Adrenal gland (tissue), 5 donors: ENCODE results near the gene TCF4.

Source experiments
- POLR2A ChIP-seq, 2 donors: fragments of 450-650 bp; IDR thresholded peaks; one replicate each; pipeline ENCODE4 v1.6.1; 2017; ENCODE audit warnings: antibody characterized with exemption in 2 of 2, mild to moderate bottlenecking in 2 of 2, moderate library complexity in 1 of 2
- TF ChIP-seq, protein P1 (sequence below), 6 experiments: fragments of 450-650 bp in 4 of 6; fragments of 200-600 bp in 2 of 6; sonication (generic) in 1 of 6; IDR thresholded peaks; 1 replicate in 5 of 6; 2 replicates in 1 of 6; pipeline versions ENCODE4 v1.5.1 to v1.8.0; 2016 to 2021; ENCODE audit warnings: antibody characterized with exemption in 6 of 6, mild to moderate bottlenecking in 2 of 6, moderate library complexity in 1 of 6
- donor health status: DM: no; HTN: no; CAD: no.

- TF ChIP-seq, protein P1, sequence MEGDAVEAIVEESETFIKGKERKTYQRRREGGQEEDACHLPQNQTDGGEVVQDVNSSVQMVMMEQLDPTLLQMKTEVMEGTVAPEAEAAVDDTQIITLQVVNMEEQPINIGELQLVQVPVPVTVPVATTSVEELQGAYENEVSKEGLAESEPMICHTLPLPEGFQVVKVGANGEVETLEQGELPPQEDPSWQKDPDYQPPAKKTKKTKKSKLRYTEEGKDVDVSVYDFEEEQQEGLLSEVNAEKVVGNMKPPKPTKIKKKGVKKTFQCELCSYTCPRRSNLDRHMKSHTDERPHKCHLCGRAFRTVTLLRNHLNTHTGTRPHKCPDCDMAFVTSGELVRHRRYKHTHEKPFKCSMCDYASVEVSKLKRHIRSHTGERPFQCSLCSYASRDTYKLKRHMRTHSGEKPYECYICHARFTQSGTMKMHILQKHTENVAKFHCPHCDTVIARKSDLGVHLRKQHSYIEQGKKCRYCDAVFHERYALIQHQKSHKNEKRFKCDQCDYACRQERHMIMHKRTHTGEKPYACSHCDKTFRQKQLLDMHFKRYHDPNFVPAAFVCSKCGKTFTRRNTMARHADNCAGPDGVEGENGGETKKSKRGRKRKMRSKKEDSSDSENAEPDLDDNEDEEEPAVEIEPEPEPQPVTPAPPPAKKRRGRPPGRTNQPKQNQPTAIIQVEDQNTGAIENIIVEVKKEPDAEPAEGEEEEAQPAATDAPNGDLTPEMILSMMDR (IDR thresholded peaks at IDR 0.05): no peak
- no peak for TF ChIP-seq POLR2A (IDR thresholded peaks at IDR 0.05)
Measured at GRCh38 chr18:55309249-55309648, 278.7 kb downstream of the TCF4 start.
